Adipocyte (in vitro differentiated cells): ENCODE data around the gene IL1RAPL1.
A peak's percentile ranks its signal among the peaks of the same experiment; 100 is the strongest.

Source experiments
- DNase-seq: peaks from one replicate; pipeline ENCODE4 v3.0.0-alpha.2; 2015; ENCODE audit warnings: low read depth
- H3K27me3 ChIP-seq: replicated peaks from 2 replicates; pipeline ENCODE4 v1.7.0; 2013; ENCODE audit warnings: mild to moderate bottlenecking, low read length, moderate library complexity; ENCODE audit not compliant: control insufficient read depth, insufficient read depth
- H3K36me3 ChIP-seq: 2 replicates; pipeline ENCODE4 v1.7.0; 2013; ENCODE audit warnings: low read length, mild to moderate bottlenecking, moderate library complexity; ENCODE audit not compliant: control insufficient read depth, insufficient read depth, severe bottlenecking
- H3K4me1 ChIP-seq: 2 replicates; pipeline ENCODE4 v1.7.0; 2013; ENCODE audit warnings: mild to moderate bottlenecking, low read length, moderate library complexity; ENCODE audit not compliant: control insufficient read depth, insufficient read depth
- H3K4me3 ChIP-seq: 2 replicates; pipeline ENCODE4 v1.7.0; 2013; ENCODE audit warnings: mild to moderate bottlenecking, low read length, moderate library complexity
- H3K9ac ChIP-seq: 2 replicates; pipeline ENCODE4 v1.7.0; 2013; ENCODE audit warnings: mild to moderate bottlenecking, low read length, moderate library complexity
- H3K9me3 ChIP-seq: 2 replicates; pipeline ENCODE4 v1.7.0; 2013; ENCODE audit warnings: mild to moderate bottlenecking, low read length, moderate library complexity; ENCODE audit not compliant: control insufficient read depth

IL1RAPL1 gene

DNA sequence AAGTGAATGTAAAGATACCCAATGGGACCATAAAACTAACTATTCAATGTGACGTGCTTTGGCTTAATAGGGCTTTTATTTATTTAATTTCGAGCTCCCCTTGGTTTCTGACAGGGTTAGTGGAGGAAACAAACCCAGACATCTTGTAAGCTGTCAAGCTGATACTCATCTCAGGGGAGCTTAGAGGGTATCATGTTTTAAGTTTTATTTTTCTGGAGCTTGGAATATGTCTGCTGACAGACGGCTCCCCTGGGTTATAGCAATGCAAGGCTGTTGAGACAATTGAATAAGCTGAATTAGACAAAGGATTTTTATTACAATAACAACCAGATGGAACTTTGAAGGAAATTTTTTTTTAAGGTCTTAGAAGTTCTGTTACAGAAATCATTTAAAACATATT, 456.5 kb downstream of the IL1RAPL1 start:
- H3K9me3 ChIP-seq = no peaks in the 10 kb centered on the region
- H3K4me3 ChIP-seq = no peak overlapping the region
- DNase-seq = no peak
- no peak overlapping the region for H3K9ac ChIP-seq
- no peaks in the 10 kb centered on the region for H3K4me1 ChIP-seq
- H3K36me3 ChIP-seq = no peaks in the 10 kb centered on the region
- H3K27me3 ChIP-seq = no peaks in the 10 kb centered on the region

DNA sequence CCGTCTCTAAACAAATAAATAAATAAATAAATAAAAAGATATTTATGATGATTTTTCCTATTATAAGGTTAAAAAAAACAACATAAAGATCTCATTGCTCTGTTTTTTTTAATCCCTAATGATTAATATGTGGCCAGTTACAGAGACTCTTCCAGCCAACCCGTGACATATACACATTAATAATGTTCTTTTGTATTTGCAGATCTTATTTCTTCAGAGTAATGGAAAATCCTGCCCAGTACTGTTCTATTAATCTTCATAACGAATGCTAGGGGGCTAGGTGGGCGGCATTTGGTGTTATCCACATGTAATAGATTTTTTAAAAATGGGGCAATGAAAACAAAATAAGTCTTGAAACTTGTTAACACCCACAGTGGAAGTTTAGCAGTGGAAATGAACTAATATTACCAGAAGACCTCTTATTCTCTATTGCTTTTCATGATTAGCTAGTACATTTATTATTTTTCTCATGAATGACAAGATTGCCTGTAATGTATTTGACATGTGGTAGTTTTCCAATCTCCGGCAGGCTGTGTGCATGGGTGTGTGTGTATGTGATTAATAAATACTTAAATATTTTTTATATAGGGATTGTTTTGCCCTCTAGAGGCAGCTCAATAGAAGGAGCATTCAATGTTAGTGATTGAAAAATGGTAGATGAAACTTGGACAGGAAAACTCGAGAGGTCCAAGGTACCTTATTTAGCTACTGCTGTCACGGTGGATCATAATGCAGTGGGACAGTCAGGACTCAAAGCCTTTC, 457.4 kb downstream of the IL1RAPL1 start:
- Histone ChIP-seq H3K27me3 (no peaks in the 10 kb centered on the region), H3K9me3 (no peaks in the 10 kb centered on the region), H3K36me3 (no peaks in the 10 kb centered on the region), H3K4me3 (no peak overlapping the region), H3K9ac (no peak overlapping the region), H3K4me1 (no peaks in the 10 kb centered on the region)
- peak; percentile 24 for DNase-seq

DNA sequence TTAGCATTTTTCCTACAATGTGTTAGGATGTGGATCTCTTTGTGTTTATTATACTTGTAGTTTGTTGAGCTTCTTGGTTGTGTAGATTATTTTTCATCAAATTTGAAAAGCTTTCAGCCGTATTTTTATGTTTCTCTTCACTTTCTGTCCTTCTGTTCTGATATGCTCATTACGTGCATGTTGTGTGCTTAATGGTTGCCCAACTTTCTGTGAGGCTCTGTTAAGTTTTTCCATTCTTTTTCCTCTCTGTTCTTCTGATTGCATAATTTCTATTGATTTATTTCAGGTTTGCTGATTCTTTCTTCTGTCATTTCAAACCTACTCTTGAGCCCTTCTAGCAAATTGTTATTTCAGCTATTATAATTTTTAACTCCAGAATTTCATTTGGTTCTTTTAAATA, 478.2 kb downstream of the IL1RAPL1 start:
- no peaks in the 10 kb centered on the region for H3K4me1 ChIP-seq
- H3K4me3 ChIP-seq = no peak overlapping the region
- H3K27me3 ChIP-seq = no peaks in the 10 kb centered on the region
- H3K9ac ChIP-seq = no peak overlapping the region
- H3K9me3 ChIP-seq = no peaks in the 10 kb centered on the region
- no peaks in the 10 kb centered on the region for H3K36me3 ChIP-seq
- no peak for DNase-seq

DNA sequence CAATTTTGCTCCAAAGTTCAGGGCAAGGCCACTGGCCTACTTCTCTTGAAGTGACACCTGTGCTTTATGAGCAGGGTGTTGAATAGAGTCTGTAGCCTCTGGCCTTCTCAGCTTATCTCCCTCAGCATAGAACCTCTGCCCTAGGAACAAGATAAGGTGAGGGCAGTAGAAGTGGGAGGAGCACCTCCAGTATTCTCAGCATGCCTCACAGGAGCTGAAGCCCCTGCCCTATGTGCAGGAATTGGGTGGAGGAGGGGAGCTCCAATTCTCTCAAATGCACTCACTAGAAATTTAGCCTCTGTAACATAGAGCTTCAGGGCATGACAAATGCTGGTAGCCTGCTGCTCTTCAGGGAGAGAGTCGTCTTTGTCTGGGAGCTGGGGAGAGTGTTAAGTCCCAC, 479.3 kb downstream of the IL1RAPL1 start:
- H3K4me1 ChIP-seq = no peaks in the 10 kb centered on the region
- no peaks in the 10 kb centered on the region for H3K36me3 ChIP-seq
- DNase-seq = no peak

DNA sequence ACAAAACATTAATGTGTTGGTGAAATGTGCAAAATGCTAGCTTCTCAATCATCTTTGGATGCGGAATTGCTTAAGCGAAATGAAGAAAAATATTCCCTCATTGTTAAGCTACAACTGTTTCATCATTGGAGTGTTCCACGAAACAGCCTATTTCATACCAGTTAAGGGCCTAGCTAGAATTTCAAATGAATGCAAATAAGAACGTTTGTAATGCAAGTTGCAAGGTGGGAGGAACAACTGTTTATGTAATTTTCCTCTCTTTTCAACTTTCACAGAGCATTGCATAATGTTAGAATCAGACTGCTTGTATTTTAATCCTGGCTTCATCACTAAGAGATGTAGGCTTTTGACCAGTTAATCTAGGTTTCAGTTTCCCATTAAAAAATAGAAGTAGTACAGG, 480.1 kb downstream of the IL1RAPL1 start:
- H3K4me3 ChIP-seq = no peak overlapping the region
- no peaks in the 10 kb centered on the region for H3K27me3 ChIP-seq
- H3K4me1 ChIP-seq = no peaks in the 10 kb centered on the region
- DNase-seq = peak; percentile 27
- H3K9me3 ChIP-seq = no peaks in the 10 kb centered on the region
- H3K9ac ChIP-seq = no peak overlapping the region
- H3K36me3 ChIP-seq = no peaks in the 10 kb centered on the region

More for the DNA sequence above, 479.3 kb downstream of the IL1RAPL1 start:
- Histone ChIP-seq H3K9ac (no peak overlapping the region), H3K9me3 (no peaks in the 10 kb centered on the region), H3K4me3 (no peak overlapping the region), H3K27me3 (no peaks in the 10 kb centered on the region)

DNA sequence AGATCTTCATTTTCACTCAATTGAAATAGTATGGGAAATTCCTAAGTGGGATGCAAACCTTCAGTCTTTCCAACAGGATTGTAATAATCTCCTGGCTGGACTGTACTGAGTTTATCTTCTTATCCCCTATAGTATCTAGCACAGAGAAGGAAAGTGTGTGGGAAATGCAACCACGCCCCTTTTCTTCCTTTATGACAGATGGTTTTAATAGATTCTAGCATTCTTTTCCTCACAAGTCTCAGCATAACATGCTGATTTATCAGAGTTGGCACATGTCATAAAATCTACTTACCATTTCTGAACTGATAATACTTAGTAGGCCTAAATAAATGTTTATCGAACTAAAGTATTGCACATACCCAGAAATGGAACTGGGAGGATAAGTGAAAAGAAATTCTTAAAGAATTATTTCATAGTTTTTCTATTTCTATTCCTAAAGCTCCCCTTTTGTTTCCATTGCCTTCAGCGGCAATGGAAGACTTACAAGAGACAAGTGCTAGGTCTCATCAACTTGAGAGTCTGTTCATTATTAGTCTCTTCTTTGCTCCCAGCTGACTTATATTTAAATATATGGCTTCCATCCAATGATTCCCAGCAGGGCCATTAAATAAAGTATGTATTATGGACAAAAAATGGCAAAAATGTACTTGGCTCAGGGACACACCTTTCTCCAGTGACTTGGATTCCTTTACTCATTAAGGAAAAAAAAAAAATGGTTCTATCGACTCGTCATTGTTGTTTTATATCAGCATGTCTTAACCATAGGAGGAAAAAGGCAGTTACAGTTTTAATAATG, 484.5 kb downstream of the IL1RAPL1 start:
- H3K36me3 ChIP-seq = no peaks in the 10 kb centered on the region
- peak; percentile 47 for DNase-seq
- H3K9me3 ChIP-seq = no peaks in the 10 kb centered on the region
- peaks cover 4% of the 10 kb centered on the region for H3K4me1 ChIP-seq
- H3K27me3 ChIP-seq = no peaks in the 10 kb centered on the region
- no peak overlapping the region for H3K4me3 ChIP-seq
- H3K9ac ChIP-seq = peak overlapping the region; percentile 17

DNA sequence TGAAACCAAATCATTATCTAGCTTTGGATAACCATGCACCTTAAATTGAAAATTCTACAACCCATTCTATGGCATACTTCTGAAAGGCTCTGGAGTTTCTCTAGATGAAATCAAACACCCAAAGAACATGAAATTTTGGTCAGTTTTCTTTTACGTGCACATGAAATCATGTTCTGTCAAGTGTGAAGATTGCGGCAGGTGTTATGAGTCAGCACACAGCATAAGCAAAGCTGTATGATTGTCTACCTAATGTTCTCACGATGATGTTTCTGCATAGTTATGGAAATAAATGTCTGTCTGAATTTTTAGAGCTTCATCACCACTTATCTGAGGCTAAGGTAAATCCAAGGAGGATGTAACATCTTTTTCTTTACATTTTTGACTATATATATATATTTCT, 495.3 kb downstream of the IL1RAPL1 start:
- no peaks in the 10 kb centered on the region for H3K36me3 ChIP-seq
- H3K4me3 ChIP-seq = no peak overlapping the region
- H3K4me1 ChIP-seq = no peaks in the 10 kb centered on the region
- H3K9ac ChIP-seq = no peak overlapping the region
- H3K9me3 ChIP-seq = no peaks in the 10 kb centered on the region
- no peak for DNase-seq
- no peaks in the 10 kb centered on the region for H3K27me3 ChIP-seq

DNA sequence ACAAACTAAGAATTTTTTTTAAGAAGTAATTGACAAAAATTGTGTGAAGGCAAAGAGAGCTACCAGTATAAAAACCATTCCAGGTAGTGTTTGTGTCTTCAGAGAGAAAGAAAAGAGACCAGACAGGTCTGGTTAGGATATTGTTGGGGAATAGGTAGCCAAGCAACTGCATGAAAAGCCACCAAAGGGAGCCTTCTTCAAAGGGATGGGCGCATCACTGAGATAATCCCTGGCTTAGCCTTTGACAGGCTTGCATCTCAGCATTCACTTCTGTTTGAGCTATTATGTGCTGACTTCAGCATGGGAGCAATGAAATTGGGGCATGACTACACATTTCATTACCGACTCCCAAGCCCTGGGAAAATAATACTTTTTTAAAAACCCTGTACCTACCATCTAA, 496.6 kb downstream of the IL1RAPL1 start:
- Histone ChIP-seq H3K36me3 (no peaks in the 10 kb centered on the region), H3K4me3 (no peak overlapping the region), H3K9ac (no peak overlapping the region), H3K27me3 (no peaks in the 10 kb centered on the region), H3K4me1 (no peaks in the 10 kb centered on the region), H3K9me3 (no peaks in the 10 kb centered on the region)
- DNase-seq = no peak

DNA sequence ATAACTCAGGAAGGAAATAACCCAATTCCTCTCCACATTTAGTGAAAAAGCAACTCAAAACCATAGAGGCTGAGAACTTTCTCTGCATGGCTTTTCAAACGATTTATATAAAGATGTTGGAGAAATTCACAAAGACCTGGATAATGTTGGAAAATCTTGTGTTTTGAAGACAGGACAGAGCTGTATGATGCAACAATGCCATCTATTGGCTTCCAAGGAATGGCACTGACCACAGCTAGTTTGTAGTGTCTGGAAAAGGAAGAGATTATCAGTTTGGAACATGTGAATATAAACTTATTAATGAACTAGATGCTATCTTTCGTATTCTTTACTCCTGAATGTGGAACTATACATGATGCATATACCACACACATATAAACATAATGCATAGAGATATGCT, 503.6 kb downstream of the IL1RAPL1 start:
- Histone ChIP-seq H3K27me3 (no peaks in the 10 kb centered on the region), H3K4me3 (no peak overlapping the region), H3K36me3 (no peaks in the 10 kb centered on the region), H3K9me3 (no peaks in the 10 kb centered on the region), H3K9ac (no peak overlapping the region), H3K4me1 (no peaks in the 10 kb centered on the region)
- peak; percentile 42 for DNase-seq

DNA sequence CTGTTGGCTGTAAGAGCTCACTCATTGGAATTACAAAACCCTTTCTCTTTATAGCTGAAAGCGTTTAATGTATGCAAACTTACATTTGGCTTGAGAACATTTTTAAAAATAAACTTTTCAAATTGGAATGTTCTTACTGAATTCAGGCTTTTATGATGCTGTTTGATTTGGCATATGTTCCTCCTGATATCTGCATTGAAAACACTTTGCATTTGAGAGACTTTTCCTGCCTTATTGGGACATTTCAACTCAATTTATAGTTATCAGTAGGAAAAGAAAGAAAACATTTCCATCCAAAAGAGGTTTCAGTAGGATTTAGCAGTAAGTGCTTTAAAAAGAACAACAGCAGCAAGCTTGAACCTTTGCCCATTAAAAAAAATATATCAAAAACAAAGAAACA, 520.0 kb downstream of the IL1RAPL1 start:
- no peaks in the 10 kb centered on the region for H3K36me3 ChIP-seq
- no peak overlapping the region for H3K9ac ChIP-seq
- no peak overlapping the region for H3K4me3 ChIP-seq
- H3K9me3 ChIP-seq = no peaks in the 10 kb centered on the region
- H3K4me1 ChIP-seq = no peaks in the 10 kb centered on the region
- H3K27me3 ChIP-seq = no peaks in the 10 kb centered on the region
- no peak for DNase-seq

DNA sequence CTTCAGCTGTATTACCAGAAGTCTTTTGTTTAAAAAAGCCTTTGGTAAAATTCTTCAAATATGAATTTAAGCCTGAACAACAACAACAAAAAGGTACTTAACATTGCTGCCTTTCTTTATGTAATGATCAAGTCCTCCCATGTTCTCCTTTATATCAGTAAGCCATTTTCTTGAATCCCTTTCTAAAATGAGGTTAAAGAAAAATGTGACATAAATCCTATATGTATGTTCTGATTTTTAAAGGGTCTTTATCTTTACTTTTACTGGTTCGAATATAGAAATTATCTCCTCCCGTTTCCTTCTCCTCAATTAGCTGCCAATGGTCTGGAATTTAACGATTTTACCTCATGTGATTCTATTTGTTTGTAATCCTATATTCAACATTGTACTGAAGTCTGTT, 522.8 kb downstream of the IL1RAPL1 start:
- no peaks in the 10 kb centered on the region for H3K36me3 ChIP-seq
- H3K27me3 ChIP-seq = no peaks in the 10 kb centered on the region
- H3K9ac ChIP-seq = no peak overlapping the region
- no peak for DNase-seq
- no peak overlapping the region for H3K4me3 ChIP-seq
- no peaks in the 10 kb centered on the region for H3K9me3 ChIP-seq
- H3K4me1 ChIP-seq = no peaks in the 10 kb centered on the region
